Measurements from ENCODE around the gene DIP2C.
A peak's percentile ranks its signal among the peaks of the same experiment; 100 is the strongest.
"Not testable (repeated sequence)": the region's sequence is repeated elsewhere in the genome, so short reads cannot be mapped to it uniquely, and the experiment has no call there.

DIP2C gene

GRCh38 chr10:517241-517830 is 172.1 kb downstream of the DIP2C start:
- no peak for DNase-seq (ENCODE audit: low spot score)

DNA sequence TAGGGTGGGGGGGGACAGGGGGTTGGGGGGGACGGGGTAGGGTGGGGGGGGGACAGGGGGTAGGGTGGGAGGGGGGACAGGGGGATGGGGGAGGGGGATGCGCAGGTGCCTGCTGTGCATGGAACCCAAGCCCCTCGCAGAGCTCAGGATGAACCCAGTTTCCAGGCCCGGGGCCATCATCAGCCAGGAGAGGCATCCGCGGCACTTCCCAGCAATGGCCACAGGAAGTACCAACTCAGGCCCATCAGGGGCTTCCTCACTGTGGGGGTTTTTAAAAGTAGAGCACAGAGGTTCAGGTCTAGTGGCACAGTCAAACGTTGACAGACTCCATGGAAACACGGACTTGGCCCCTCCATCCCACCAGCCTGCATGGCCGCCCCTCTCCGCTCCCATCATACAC is 172.7 kb downstream of the DIP2C start:
- no peak for DNase-seq (ENCODE audit: low spot score)

DNA sequence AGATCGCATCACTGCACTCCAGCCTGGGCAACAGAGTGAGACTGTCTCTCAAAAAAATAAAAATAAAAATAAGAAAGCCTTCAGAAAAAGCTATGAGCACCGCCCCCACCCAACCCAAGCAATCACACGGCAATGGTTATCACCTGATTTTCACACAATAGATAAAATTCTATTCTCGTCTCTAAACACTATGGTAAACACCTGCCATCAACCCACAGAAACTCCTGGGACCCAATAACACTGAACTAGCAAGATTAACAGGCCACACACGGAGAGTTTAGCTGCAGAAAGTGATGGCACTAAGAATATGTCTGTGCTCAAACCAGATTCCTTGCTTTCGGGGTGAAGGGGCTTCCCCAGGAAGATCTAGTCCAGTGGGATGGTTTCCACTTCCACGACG is 173.8 kb downstream of the DIP2C start:
- DNase-seq (ENCODE audit: low spot score) = no peak

DNA sequence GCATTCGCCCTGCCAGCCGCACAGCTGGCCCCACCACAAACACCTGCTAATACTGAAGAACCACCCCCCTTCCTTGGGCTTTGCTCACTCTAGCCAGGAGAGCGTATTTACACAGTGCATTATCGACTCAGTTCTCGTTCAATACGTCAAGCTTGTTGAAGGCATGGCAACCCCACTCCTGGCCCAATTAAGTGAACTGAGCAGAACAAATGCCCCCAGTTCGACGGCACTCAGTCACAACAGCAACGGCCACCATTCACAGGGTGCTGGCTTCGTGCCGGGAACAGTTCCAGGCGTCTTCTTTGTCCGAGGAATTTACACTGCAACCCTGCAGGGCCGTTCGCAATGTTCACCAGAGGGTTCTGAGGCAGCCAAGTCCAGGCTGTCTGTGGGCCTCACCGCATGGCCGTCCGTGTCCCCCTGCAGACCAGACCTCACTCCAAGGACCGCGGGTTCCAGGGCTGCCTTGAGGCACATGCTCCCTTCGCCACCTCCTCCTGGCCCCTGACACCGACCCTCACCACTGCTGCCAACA is 175.3 kb downstream of the DIP2C start:
- no peak for DNase-seq (ENCODE audit: low spot score)

DNA sequence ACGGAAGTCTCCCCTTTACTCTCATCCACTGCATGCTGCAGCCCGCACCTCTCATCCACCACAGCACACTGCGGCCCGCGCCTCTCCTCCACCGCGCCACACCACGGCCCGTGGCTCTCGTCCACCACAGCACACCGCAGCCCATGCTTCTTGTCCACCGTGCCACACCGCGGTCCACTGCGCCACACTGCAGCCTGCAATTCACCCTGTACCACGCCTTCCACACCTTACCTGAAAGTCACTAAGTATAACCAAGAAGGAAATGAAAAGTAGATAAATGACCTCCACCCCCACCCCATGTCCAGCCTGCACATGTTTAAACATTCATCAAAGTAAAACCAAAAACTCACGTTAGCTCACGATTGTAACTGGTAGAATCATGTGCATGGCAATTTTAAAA is 176.1 kb downstream of the DIP2C start:
- DNase-seq (ENCODE audit: low spot score) = no peak

DNA sequence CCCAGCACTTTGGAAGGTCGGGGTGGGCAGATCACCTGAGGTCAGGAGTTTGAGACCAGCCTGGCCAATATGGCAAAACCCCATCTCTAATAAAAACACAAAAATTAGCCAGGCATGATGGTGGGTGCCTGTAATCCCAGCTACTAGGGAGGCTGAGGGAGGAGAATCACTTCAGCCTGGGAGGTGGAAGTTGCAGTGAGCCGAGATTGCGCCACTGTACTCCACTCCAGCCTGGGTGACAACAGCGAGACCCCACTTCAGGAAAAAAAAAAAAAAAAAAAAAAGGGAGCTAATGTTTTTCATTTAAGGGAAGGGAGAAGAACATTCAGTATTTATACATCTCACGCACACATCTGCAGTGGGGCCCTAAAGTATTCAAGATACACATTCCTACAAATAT is 176.8 kb downstream of the DIP2C start:
- DNase-seq (ENCODE audit: low spot score) = not testable (repeated sequence)

- no peak for DNase-seq (ENCODE audit: low spot score)
Observed at GRCh38 chr10:511849-512191, 177.6 kb downstream of the DIP2C start.

DNA sequence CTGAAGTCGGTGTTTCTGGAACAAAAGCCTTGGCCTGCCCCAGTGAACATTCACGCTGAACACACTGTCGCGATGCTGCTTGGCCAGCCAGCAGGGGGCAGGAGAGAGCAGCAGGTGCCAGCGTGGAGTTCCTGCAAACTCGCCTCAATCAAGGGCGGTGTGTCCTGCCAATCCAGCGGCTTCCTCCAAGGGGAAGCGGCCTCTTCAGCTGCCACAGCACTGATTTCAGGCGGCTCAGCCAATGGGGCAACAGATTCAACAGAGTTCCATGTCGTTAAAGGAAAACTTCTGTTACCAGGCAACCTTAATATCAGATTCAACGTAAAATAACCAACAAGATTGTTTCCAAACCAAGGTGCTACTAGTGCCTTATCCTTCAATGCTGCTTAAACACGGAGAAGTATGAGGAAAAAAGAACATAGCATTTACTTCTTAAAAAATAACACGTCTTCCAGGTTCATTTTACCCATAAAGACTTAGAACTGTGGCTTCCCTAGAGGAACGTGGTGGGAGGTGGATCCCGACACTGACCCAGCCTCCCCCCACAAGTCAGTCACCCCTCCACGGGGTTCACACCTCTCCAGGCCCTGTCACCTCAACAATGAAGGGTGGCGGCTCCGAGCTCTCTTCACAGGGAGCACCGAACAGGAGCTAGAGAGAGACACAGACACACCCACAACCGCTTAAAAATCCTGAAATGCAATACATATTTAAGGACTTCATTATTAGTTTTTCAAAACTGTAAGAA is 178.2 kb downstream of the DIP2C start:
- DNase-seq (ENCODE audit: low spot score) = peak; percentile 95

- no peak for DNase-seq (ENCODE audit: low spot score)
Observed at GRCh38 chr10:510415-510881, 179.0 kb downstream of the DIP2C start.

DNA sequence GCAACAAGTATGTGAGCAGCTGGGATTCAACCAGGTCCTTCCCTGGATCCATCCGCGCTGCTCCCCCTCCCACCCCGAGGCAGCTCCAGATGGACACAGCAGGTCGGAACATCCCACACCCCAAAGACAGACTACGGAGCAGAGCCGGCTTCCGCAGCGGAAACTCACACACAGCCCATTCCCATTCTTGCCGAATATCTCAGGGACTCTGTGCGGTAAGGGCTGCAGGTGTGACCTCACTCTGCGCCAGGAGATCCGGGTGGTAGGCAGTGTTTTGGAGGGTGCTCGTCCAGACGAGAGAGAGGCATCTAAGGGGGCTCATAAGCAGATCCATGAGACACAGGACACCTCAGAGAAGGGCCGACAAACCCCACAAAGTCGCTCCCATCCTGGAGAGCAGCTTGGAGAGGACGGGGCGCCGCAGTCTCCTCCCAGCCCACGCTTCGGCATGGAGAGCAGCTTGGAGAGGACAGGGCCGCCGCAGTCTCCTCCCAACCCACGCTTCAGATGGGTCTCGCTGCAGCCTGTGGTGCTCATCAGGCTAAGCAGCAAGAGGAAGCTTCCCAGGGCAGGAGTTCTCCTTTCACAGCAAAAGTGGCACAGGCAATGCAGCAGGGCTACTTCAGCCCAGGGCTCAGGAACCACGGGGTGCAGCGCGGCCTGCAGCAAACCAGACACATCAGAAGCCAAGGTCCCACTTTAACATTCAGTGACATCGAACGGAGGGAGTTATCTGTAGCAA is 179.9 kb downstream of the DIP2C start:
- DNase-seq (ENCODE audit: low spot score) = no peak

- DNase-seq (ENCODE audit: low spot score) = no peak
Observed at GRCh38 chr10:508726-509125, 180.7 kb downstream of the DIP2C start.

- DNase-seq (ENCODE audit: low spot score) = no peak
Observed at GRCh38 chr10:507908-508444, 181.5 kb downstream of the DIP2C start.

DNA sequence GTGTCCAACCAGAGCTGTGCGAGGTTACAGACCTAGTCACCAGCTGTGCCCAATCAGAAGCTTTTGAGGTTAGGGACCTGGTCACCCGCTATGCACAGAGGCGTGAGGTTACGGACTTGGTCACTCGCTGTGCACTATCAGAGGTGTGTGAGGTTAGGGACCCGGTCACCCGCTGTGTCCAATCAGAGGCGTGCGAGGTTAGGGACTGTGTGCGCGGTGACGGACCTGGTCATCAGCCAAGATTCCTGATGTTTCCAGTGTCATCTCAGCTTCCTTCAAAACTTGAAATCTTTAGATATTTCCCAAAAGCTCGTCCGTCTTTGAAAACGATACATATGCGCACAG is 182.1 kb downstream of the DIP2C start:
- DNase-seq (ENCODE audit: low spot score) = no peak

GRCh38 chr10:506451-507354 is 182.8 kb downstream of the DIP2C start:
- no peak for DNase-seq (ENCODE audit: low spot score)

GRCh38 chr10:505419-505818 is 184.0 kb downstream of the DIP2C start:
- no peak for DNase-seq (ENCODE audit: low spot score)

GRCh38 chr10:504806-505205 is 184.7 kb downstream of the DIP2C start:
- DNase-seq (ENCODE audit: low spot score) = no peak

DNA sequence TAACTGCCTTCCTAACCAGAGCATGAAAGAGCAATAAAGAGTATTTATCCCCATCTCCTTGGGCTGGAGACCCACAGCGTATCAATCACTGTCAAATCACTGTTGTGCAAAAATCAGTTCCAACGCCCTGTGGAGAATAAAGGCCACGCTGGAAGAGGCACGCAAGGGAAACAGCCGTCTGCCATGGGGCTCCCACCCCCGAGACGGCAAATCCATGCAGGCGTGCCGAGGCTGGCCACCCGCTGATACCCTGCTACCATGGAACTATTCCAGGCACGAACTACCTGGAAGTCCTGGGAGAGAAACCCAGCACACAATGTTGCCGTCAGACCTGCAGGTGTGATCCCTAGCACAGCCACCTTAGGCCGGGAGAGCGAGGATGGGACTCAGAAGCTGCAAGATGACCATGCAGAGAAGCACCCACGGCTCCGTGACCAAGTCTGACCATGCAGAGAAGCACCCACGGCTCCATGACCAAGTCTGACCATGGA is 185.3 kb downstream of the DIP2C start:
- DNase-seq (ENCODE audit: low spot score) = no peak

GRCh38 chr10:501596-501995 is 187.9 kb downstream of the DIP2C start:
- DNase-seq (ENCODE audit: low spot score) = no peak

GRCh38 chr10:500876-501275 is 188.6 kb downstream of the DIP2C start:
- DNase-seq (ENCODE audit: low spot score) = peak; percentile 45

- no peak for DNase-seq (ENCODE audit: low spot score)
Observed at GRCh38 chr10:499991-500390, 189.5 kb downstream of the DIP2C start.

GRCh38 chr10:498760-499435 is 190.6 kb downstream of the DIP2C start:
- no peak for DNase-seq (ENCODE audit: low spot score)

Measured in AG20443 (cell line).